Measurements from ENCODE around the gene BCAP31. TPM values are rescaled to one million over a fixed set of nuclear protein-coding genes. Genes with fewer than 3 reads are reported as not detected.
A peak's percentile ranks its signal among the peaks of the same experiment; 100 is the strongest.

BCAP31 gene
- total RNA-seq, 1 experiment from 2014 or later, result 432 TPM

DNA sequence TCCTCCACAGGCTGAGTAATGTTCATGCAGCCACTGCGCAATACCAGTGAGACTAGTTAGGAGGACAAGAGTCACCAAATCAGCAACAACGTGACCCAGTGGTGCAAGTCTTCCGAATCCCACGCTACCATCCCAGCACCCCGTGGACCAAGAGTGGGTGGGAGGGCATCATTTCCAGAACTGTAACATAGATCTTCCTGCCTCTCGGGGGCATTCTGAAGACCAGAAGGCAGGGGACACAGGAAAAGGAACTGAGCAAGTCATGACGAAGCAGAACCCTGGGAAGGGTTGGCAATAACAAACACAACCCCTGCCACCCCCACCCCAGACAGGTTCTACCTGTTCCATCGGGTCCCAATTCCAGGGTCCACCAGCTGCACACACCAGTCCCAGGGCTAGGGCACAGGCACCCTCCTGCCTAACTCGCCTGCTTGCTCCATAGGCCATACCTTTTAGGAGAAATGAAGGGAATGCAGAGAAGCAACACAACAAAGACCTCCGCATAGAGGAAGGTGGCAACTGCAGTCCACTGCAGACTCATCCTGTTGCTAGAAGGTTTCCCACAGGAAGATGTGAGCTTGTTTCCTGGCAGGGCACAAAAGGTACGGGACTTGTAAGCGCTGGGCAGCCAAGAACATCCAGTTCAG, 1.4 kb downstream of the BCAP31 start:
- H3K27ac ChIP-seq (ENCODE audit: low read length), result peak overlapping the region; percentile 90
- intact Hi-C loops (cut with micrococcal nuclease; ENCODE audit: unreplicated experiment) (no loop called here), in situ Hi-C loops (cut with HindIII; ENCODE audit: low pct_unique_long_range_greater_than_20kb, low sequenced_read_pairs) (no loop called here)
- peak overlapping the region; percentile 84 to 92 for H3K4me3 ChIP-seq (ENCODE audit: low read depth in 2 of 2, low read length in 2 of 2)
- DNase-seq (ENCODE audit: low read depth, low spot score) (no peak), ATAC-seq (no peak)
- ChIA-PET CTCF (no interaction called here), POLR2A (no interaction called here)
- BruUV-seq (replicated peaks), result no TSS peak
- H3K9me3 ChIP-seq (ENCODE audit: control insufficient read depth, insufficient read depth, low read depth, low read length), result no peaks in the 10 kb centered on the region
- peaks cover 20% of the 10 kb centered on the region for H3K4me1 ChIP-seq (ENCODE audit: control insufficient read depth, insufficient read depth, low read length)
- H3K36me3 ChIP-seq (ENCODE audit: control insufficient read depth, insufficient read depth, low read length), result peaks cover 16% of the 10 kb centered on the region
- no peak for TF ChIP-seq POLR2AphosphoS5 (IDR thresholded peaks at IDR 0.05; ENCODE audit: low read depth, low read length)
- TF ChIP-seq, protein P1, sequence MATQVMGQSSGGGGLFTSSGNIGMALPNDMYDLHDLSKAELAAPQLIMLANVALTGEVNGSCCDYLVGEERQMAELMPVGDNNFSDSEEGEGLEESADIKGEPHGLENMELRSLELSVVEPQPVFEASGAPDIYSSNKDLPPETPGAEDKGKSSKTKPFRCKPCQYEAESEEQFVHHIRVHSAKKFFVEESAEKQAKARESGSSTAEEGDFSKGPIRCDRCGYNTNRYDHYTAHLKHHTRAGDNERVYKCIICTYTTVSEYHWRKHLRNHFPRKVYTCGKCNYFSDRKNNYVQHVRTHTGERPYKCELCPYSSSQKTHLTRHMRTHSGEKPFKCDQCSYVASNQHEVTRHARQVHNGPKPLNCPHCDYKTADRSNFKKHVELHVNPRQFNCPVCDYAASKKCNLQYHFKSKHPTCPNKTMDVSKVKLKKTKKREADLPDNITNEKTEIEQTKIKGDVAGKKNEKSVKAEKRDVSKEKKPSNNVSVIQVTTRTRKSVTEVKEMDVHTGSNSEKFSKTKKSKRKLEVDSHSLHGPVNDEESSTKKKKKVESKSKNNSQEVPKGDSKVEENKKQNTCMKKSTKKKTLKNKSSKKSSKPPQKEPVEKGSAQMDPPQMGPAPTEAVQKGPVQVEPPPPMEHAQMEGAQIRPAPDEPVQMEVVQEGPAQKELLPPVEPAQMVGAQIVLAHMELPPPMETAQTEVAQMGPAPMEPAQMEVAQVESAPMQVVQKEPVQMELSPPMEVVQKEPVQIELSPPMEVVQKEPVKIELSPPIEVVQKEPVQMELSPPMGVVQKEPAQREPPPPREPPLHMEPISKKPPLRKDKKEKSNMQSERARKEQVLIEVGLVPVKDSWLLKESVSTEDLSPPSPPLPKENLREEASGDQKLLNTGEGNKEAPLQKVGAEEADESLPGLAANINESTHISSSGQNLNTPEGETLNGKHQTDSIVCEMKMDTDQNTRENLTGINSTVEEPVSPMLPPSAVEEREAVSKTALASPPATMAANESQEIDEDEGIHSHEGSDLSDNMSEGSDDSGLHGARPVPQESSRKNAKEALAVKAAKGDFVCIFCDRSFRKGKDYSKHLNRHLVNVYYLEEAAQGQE (IDR thresholded peaks at IDR 0.05; ENCODE audit: insufficient read depth in 1 of 2, low read depth in 2 of 2, low read length in 1 of 2), result no peak
- H3K27me3 ChIP-seq (ENCODE audit: control insufficient read depth, insufficient read depth, low read length), result no peaks in the 10 kb centered on the region

DNA sequence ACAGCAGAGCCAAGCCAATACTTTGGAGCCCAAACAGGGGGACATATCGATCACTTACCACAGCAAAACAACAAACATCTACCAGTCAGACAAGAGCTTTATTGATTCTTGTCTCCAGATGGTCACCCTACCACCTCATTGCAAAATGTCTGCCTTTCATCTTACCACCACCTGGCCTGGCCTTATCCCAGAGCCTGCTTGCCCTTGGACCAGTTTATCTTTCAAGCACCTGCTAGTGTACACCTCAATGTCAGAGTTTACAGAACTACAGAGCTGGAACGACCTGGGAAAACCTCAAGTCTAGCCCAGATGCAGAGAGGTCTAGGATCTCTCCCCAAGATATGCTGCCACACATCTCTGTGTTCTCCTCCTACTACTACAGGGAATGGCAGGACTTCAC, 4.5 kb downstream of the BCAP31 start:
- no peak overlapping the region for H3K27ac ChIP-seq (ENCODE audit: low read length)
- H3K4me3 ChIP-seq (ENCODE audit: low read depth in 2 of 2, low read length in 2 of 2), result no peak overlapping the region
- no peaks in the 10 kb centered on the region for H3K27me3 ChIP-seq (ENCODE audit: control insufficient read depth, insufficient read depth, low read length)
- intact Hi-C loops (cut with micrococcal nuclease; ENCODE audit: unreplicated experiment) (no loop called here), in situ Hi-C loops (cut with HindIII; ENCODE audit: low pct_unique_long_range_greater_than_20kb, low sequenced_read_pairs) (no loop called here)
- CTCF ChIA-PET, result interaction anchor here (0.6 kb wide), 1 partner anchor 32 kb away, joined by 4 read pairs; the partner anchor contains the start of gene SLC6A8
- peaks cover 9% of the 10 kb centered on the region for H3K4me1 ChIP-seq (ENCODE audit: control insufficient read depth, insufficient read depth, low read length)
- no peaks in the 10 kb centered on the region for H3K9me3 ChIP-seq (ENCODE audit: control insufficient read depth, insufficient read depth, low read depth, low read length)
- ATAC-seq, result no peak
- POLR2A ChIA-PET, result interaction anchor here (0.5 kb wide), 1 partner anchor 8 kb away, joined by 5 read pairs; no protein-coding TSS in a partner anchor
- H3K36me3 ChIP-seq (ENCODE audit: control insufficient read depth, insufficient read depth, low read length), result peaks cover 17% of the 10 kb centered on the region
- DNase-seq (ENCODE audit: low read depth, low spot score), result no peak
- TF ChIP-seq SIN3A (IDR thresholded peaks at IDR 0.05; ENCODE audit: borderline replicate concordance, insufficient read depth, low read depth, low read length) (no peak), TCF7L2 (IDR thresholded peaks at IDR 0.05; ENCODE audit: low read depth, low read length) (no peak), POLR2AphosphoS5 (IDR thresholded peaks at IDR 0.05; ENCODE audit: low read depth, low read length) (no peak)
- TF ChIP-seq, protein P1 (IDR thresholded peaks at IDR 0.05; ENCODE audit: insufficient read depth in 1 of 2, low read depth in 2 of 2, low read length in 1 of 2), result no peak
- TF ChIP-seq, protein P2, sequence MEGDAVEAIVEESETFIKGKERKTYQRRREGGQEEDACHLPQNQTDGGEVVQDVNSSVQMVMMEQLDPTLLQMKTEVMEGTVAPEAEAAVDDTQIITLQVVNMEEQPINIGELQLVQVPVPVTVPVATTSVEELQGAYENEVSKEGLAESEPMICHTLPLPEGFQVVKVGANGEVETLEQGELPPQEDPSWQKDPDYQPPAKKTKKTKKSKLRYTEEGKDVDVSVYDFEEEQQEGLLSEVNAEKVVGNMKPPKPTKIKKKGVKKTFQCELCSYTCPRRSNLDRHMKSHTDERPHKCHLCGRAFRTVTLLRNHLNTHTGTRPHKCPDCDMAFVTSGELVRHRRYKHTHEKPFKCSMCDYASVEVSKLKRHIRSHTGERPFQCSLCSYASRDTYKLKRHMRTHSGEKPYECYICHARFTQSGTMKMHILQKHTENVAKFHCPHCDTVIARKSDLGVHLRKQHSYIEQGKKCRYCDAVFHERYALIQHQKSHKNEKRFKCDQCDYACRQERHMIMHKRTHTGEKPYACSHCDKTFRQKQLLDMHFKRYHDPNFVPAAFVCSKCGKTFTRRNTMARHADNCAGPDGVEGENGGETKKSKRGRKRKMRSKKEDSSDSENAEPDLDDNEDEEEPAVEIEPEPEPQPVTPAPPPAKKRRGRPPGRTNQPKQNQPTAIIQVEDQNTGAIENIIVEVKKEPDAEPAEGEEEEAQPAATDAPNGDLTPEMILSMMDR (IDR thresholded peaks at IDR 0.05), result no peak
- no TSS peak for BruUV-seq (replicated peaks)

Data from Panc1 (cell line).